ENCODE measurements around the gene COX7A2L.

COX7A2L gene

GRCh38 chr2:42378415-42378814 is 17.4 kb upstream of the COX7A2L start:
- in situ Hi-C loops (cut with HindIII; ENCODE audit: low sequenced_read_pairs) = no loop called here
- H3K4me3 ChIP-seq (ENCODE audit: low read depth, low read length) = no peak overlapping the region
- no peak for DNase-seq (ENCODE audit: low read depth)
- no peak for TF ChIP-seq CTCF (IDR thresholded peaks at IDR 0.05; ENCODE audit: low read depth, low read length, missing control alignments)

GRCh38 chr2:42376758-42377157 is 15.7 kb upstream of the COX7A2L start:
- in situ Hi-C loops (cut with HindIII; ENCODE audit: low sequenced_read_pairs) = no loop called here
- no peak for TF ChIP-seq CTCF (IDR thresholded peaks at IDR 0.05; ENCODE audit: low read depth, low read length, missing control alignments)
- no peak for DNase-seq (ENCODE audit: low read depth)
- no peak overlapping the region for H3K4me3 ChIP-seq (ENCODE audit: low read depth, low read length)

DNA sequence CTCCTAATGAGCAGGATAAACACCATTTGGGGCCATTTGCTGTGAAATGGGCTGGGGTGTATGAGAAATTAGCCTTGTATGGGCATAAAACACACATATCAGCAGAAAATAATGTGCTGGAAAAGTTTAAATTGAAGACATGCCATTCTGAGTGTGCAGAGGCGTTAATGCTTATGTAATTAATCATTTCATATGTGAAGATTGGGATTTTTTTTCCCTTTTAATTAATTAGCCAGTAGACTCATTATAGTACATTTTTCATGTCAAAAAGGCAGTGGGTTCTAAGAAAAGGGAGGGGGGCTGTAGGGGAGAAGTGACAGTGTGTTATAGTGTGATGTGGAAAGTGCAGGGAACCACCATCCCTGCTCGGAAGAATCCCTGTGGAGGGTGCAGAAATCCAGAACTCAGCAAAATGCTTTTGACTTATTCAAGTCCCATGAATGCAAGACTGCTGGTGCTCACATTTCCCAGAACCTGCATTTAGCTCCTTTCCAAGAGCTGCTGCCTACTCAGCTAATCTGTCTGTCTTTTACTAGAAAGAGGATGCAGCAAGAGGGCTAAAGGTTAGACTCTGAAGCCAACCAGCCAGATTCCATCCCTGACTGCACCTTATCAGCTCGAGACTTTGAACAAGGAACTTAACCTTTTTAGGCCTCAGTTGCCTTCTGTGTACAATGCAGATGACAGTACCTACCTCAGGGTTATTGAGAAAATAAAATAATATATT is 11.6 kb upstream of the COX7A2L start:
- no peak overlapping the region for H3K4me3 ChIP-seq (ENCODE audit: low read depth, low read length)
- in situ Hi-C loops (cut with HindIII; ENCODE audit: low sequenced_read_pairs) = no loop called here
- TF ChIP-seq CTCF (IDR thresholded peaks at IDR 0.05; ENCODE audit: low read depth, low read length, missing control alignments) = no peak
- no peak for DNase-seq (ENCODE audit: low read depth)

GRCh38 chr2:42371611-42372473 is 10.8 kb upstream of the COX7A2L start:
- no peak for TF ChIP-seq CTCF (IDR thresholded peaks at IDR 0.05; ENCODE audit: low read depth, low read length, missing control alignments)
- no peak for DNase-seq (ENCODE audit: low read depth)
- H3K4me3 ChIP-seq (ENCODE audit: low read depth, low read length) = no peak overlapping the region
- in situ Hi-C loops (cut with HindIII; ENCODE audit: low sequenced_read_pairs) = no loop called here

- no peak for DNase-seq (ENCODE audit: low read depth)
- H3K4me3 ChIP-seq (ENCODE audit: low read depth, low read length) = no peak overlapping the region
- no peak for TF ChIP-seq CTCF (IDR thresholded peaks at IDR 0.05; ENCODE audit: low read depth, low read length, missing control alignments)
- in situ Hi-C loops (cut with HindIII; ENCODE audit: low sequenced_read_pairs) = no loop called here
Measured at GRCh38 chr2:42369532-42370229, 8.7 kb upstream of the COX7A2L start.

DNA sequence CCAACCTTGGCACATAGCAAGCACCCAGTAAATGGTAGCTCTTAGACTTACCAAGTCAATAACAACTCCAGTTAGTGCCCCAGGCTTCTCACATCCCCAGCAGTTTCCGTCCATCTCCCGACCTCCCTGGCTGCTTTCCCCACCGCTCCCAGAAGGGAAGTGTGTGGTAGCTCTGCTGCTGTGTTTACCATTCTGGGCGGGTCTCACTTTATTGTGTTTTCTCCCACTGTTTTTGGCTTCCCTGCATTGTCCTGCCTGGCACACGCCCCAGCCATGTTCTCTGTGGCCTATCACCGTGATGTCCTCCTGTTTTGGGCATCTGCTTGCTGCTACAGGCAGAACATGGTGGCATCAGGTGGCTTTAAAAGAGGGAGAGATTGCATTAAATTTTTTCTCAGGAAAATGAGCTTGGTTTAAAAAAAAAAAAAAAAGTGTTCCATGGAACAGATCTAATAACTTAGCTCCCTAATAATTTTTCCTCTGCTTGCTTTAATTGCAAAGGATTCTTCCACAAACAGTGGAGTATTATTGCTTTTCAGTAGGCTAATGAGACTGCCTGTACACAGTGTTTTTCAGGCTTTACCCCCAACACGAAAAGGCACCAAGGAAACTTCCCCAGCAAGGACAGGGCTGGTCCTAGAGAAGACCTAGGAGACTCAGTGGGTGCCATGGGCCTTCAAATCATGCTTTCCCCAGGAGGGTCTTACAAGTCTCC is 8.0 kb upstream of the COX7A2L start:
- TF ChIP-seq CTCF (IDR thresholded peaks at IDR 0.05; ENCODE audit: low read depth, low read length, missing control alignments) = no peak
- in situ Hi-C loops (cut with HindIII; ENCODE audit: low sequenced_read_pairs) = no loop called here
- DNase-seq (ENCODE audit: low read depth) = no peak
- no peak overlapping the region for H3K4me3 ChIP-seq (ENCODE audit: low read depth, low read length)

Data from astrocyte of the cerebellum (primary cell).